ENCODE measurements around the gene CACNA1F. TPM values are rescaled to one million over a fixed set of nuclear protein-coding genes. Genes with fewer than 3 reads are reported as not detected.

Gene CACNA1F
- total RNA-seq, 1 experiment from 2014 or later: not detected

Other genes with a start within 250 kb of the CACNA1F start
- gene GRIPAP1, start 231.1 kb downstream of the CACNA1F start, total RNA-seq (2014; rRNA removed; shearing (Covaris generic); ENCODE audit: low replicate concordance): 17.2 and 17.8 TPM in 2 replicates
- 42.5 and 74.2 TPM in 2 replicates for gene TFE3, start 190.0 kb downstream of the CACNA1F start, total RNA-seq (2014; rRNA removed; shearing (Covaris generic); ENCODE audit: low replicate concordance)
- gene CCDC120, start 174.3 kb downstream of the CACNA1F start, total RNA-seq (2014; rRNA removed; shearing (Covaris generic); ENCODE audit: low replicate concordance): not detected in 2 replicates
- 1.9 and 4.4 TPM in 2 replicates for gene PRAF2, start 159.3 kb downstream of the CACNA1F start, total RNA-seq (2014; rRNA removed; shearing (Covaris generic); ENCODE audit: low replicate concordance)
- 22.3 and 34.1 TPM in 2 replicates for gene WDR45, start 153.5 kb downstream of the CACNA1F start, total RNA-seq (2014; rRNA removed; shearing (Covaris generic); ENCODE audit: low replicate concordance)
- gene GPKOW, start 109.6 kb downstream of the CACNA1F start, total RNA-seq (2014; rRNA removed; shearing (Covaris generic); ENCODE audit: low replicate concordance): 32.6 and 46.4 TPM in 2 replicates
- gene MAGIX, start 70.6 kb downstream of the CACNA1F start, total RNA-seq (2014; rRNA removed; shearing (Covaris generic); ENCODE audit: low replicate concordance): 1.7 and 7.6 TPM in 2 replicates
- gene PLP2, start 61.4 kb downstream of the CACNA1F start, total RNA-seq (2014; rRNA removed; shearing (Covaris generic); ENCODE audit: low replicate concordance): 72.9 and 86.3 TPM in 2 replicates
- gene PRICKLE3, start 47.0 kb downstream of the CACNA1F start, total RNA-seq (2014; rRNA removed; shearing (Covaris generic); ENCODE audit: low replicate concordance): 6.1 and 55.0 TPM in 2 replicates
- not detected in 2 replicates for gene SYP, start 33.1 kb downstream of the CACNA1F start, total RNA-seq (2014; rRNA removed; shearing (Covaris generic); ENCODE audit: low replicate concordance)
- gene CCDC22, start 2.1 kb upstream of the CACNA1F start, total RNA-seq (2014; rRNA removed; shearing (Covaris generic); ENCODE audit: low replicate concordance): 42.4 and 58.4 TPM in 2 replicates
- gene FOXP3, start 31.4 kb upstream of the CACNA1F start, total RNA-seq (2014; rRNA removed; shearing (Covaris generic); ENCODE audit: low replicate concordance): not detected in 2 replicates
- gene PPP1R3F, start 36.5 kb upstream of the CACNA1F start, total RNA-seq (2014; rRNA removed; shearing (Covaris generic); ENCODE audit: low replicate concordance): 14.4 and 18.5 TPM in 2 replicates
- not detected in 2 replicates for gene GAGE10, start 70.3 kb upstream of the CACNA1F start, total RNA-seq (2014; rRNA removed; shearing (Covaris generic); ENCODE audit: low replicate concordance)
- not detected in 2 replicates for gene GAGE12J, start 88.7 kb upstream of the CACNA1F start, total RNA-seq (2014; rRNA removed; shearing (Covaris generic); ENCODE audit: low replicate concordance)
- not detected in 2 replicates for gene GAGE13, start 98.2 kb upstream of the CACNA1F start, total RNA-seq (2014; rRNA removed; shearing (Covaris generic); ENCODE audit: low replicate concordance)

Measured in Caki2 (cell line).